Measurements from ENCODE around the gene SH3TC2.

GRCh38 chr5:149044453-149045088 is 18.3 kb downstream of the SH3TC2 start:
- no peak for TF ChIP-seq CTCF (IDR thresholded peaks at IDR 0.05)
- TF ChIP-seq POLR2A (IDR thresholded peaks at IDR 0.05), result no peak
- no peak for TF ChIP-seq EP300 (IDR thresholded peaks at IDR 0.05)
